Liver (tissue), 9 donors: ENCODE data around the gene SAMD1. TPM values are rescaled to one million over a fixed set of nuclear protein-coding genes. Genes with fewer than 3 reads are reported as not detected.

Experiments
- DNase-seq: peaks from one replicate; pipeline ENCODE4 v3.0.0-alpha.2; 2017; ENCODE audit warnings: low spot score
- H3K27ac ChIP-seq, 2 donors: one replicate each; pipeline ENCODE4 v1.7.0; 2013; ENCODE audit warnings: inconsistent platforms in 2 of 2, low read length in 2 of 2, control low read depth in 1 of 2, low read depth in 1 of 2, mild to moderate bottlenecking in 1 of 2
- H3K27me3 ChIP-seq, 4 donors: one replicate each; pipeline versions ENCODE4 v1.6.1 to v1.7.0; 2013; ENCODE audit warnings: low read length in 3 of 4, inconsistent platforms in 1 of 4, mild to moderate bottlenecking in 1 of 4, moderate library complexity in 1 of 4; ENCODE audit not compliant: control insufficient read depth in 4 of 4, insufficient read depth in 4 of 4
- H3K36me3 ChIP-seq, 4 donors: one replicate each; pipeline versions ENCODE4 v1.6.1 to v1.7.0; 2013; ENCODE audit warnings: low read length in 3 of 4, mild to moderate bottlenecking in 3 of 4, low read depth in 1 of 4, moderate library complexity in 1 of 4; ENCODE audit not compliant: control insufficient read depth in 4 of 4, insufficient read depth in 3 of 4
- H3K4me1 ChIP-seq, 4 donors: one replicate each; pipeline versions ENCODE4 v1.6.1 to v1.7.0; 2013; ENCODE audit warnings: low read length in 3 of 4, mild to moderate bottlenecking in 3 of 4, moderate library complexity in 1 of 4; ENCODE audit not compliant: control insufficient read depth in 4 of 4, insufficient read depth in 4 of 4
- H3K4me3 ChIP-seq, 3 donors: one replicate each; pipeline versions ENCODE4 v1.6.1 to v1.7.0; 2013; ENCODE audit warnings: low read length in 3 of 3, control low read depth in 1 of 3, low read depth in 1 of 3, mild to moderate bottlenecking in 1 of 3
- H3K9ac ChIP-seq, 2 donors: one replicate each; pipeline ENCODE4 v1.7.0; 2013; ENCODE audit warnings: low read length in 2 of 2, mild to moderate bottlenecking in 2 of 2, moderate library complexity in 2 of 2, control low read depth in 1 of 2, low read depth in 1 of 2
- H3K9me3 ChIP-seq, 4 donors: one replicate each; pipeline versions ENCODE4 v1.6.1 to v1.7.0; 2013; ENCODE audit warnings: low read length in 3 of 4; ENCODE audit not compliant: control insufficient read depth in 4 of 4
- ATF3 ChIP-seq: IDR thresholded peaks from 2 replicates; pipeline ENCODE4 v1.6.1; 2016; ENCODE audit warnings: antibody characterized with exemption
- CTCF ChIP-seq: fragments of 150-350 bp; IDR thresholded peaks from 2 replicates; pipeline ENCODE4 v1.5.1; 2017; ENCODE audit warnings: improper control_type of control experiment, low read depth, low read length; ENCODE audit not compliant: missing input control
- EGR1 ChIP-seq, 2 donors: IDR thresholded peaks; 2 replicates each; pipeline ENCODE4 v1.6.1; 2016 to 2018; ENCODE audit warnings: antibody characterized with exemption in 2 of 2, low read depth in 2 of 2
- FOXA1 ChIP-seq: IDR thresholded peaks from 2 replicates; pipeline ENCODE4 v1.6.1; 2016; ENCODE audit warnings: antibody characterized with exemption
- FOXA2 ChIP-seq: IDR thresholded peaks from 2 replicates; pipeline ENCODE4 v1.6.1; 2016; ENCODE audit warnings: antibody characterized with exemption
- GABPA ChIP-seq, 2 donors: IDR thresholded peaks in 1 of 2; conservative IDR thresholded peaks in 1 of 2; 2 replicates each; pipeline ENCODE4 v1.6.1; 2016; ENCODE audit warnings: antibody characterized with exemption in 2 of 2, mild to moderate bottlenecking in 1 of 2, moderate library complexity in 1 of 2
- HNF4A ChIP-seq, 2 donors: conservative IDR thresholded peaks; 2 replicates each; pipeline ENCODE4 v1.6.1; 2016; ENCODE audit warnings: antibody characterized with exemption in 2 of 2, mild to moderate bottlenecking in 2 of 2
- HNF4G ChIP-seq: IDR thresholded peaks from 2 replicates; pipeline ENCODE4 v1.6.1; 2016; ENCODE audit warnings: antibody characterized with exemption
- JUND ChIP-seq, 2 donors: IDR thresholded peaks; 2 replicates each; pipeline ENCODE4 v1.6.1; 2016; ENCODE audit warnings: antibody characterized with exemption in 2 of 2
- NR2F2 ChIP-seq: IDR thresholded peaks from 2 replicates; pipeline ENCODE4 v1.6.1; 2016; ENCODE audit warnings: antibody characterized with exemption
- RAD21 ChIP-seq, 2 donors: IDR thresholded peaks; 2 replicates each; pipeline ENCODE4 v1.6.1; 2016; ENCODE audit warnings: antibody characterized with exemption in 2 of 2, mild to moderate bottlenecking in 2 of 2
- REST ChIP-seq: IDR thresholded peaks from 2 replicates; pipeline ENCODE4 v1.6.1; 2016; ENCODE audit warnings: antibody characterized with exemption, mild to moderate bottlenecking
- RXRA ChIP-seq, 2 donors: IDR thresholded peaks; 2 replicates each; pipeline ENCODE4 v1.6.1; 2017 to 2018; ENCODE audit warnings: antibody characterized with exemption in 2 of 2, mild to moderate bottlenecking in 1 of 2
- SP1 ChIP-seq: IDR thresholded peaks from 2 replicates; pipeline ENCODE4 v1.6.1; 2018; ENCODE audit warnings: antibody characterized with exemption, mild to moderate bottlenecking
- TAF1 ChIP-seq: conservative IDR thresholded peaks from 2 replicates; pipeline ENCODE4 v1.6.1; 2016; ENCODE audit warnings: antibody characterized with exemption, mild to moderate bottlenecking
- YY1 ChIP-seq: IDR thresholded peaks from 2 replicates; pipeline ENCODE4 v1.6.1; 2016; ENCODE audit warnings: antibody characterized with exemption, mild to moderate bottlenecking
- WGBS: extraction: QIAGEN DNeasy Blood & Tissue Kit; methylation state at CpG from one replicate; pipeline ENCODE4 v1.1.7; 2013; 5-methylcytosine and 5-hydroxymethylcytosine counted together
- polyA plus RNA-seq, 2 donors: library from polyadenylated mRNA; stranded (reverse) in 1 of 2; unstranded in 1 of 2; fragments of 200-250 nt in 1 of 2; fragments of >200 nt in 1 of 2; fragmentation: Nextera tagmentation in 1 of 2; extraction: Ambion mirVana in 1 of 2; gene quantifications; one replicate each; pipeline versions ENCODE4 v1.2.1 to v1.2.3, GENCODE V29; 2013 to 2015
- total RNA-seq, 2 donors: library from RNA; depleted of rRNA; stranded (reverse); fragments of >200 nt; gene quantifications; one replicate each; pipeline ENCODE4 v1.2.3, GENCODE V29; 2014
- TF ChIP-seq, protein P1 (sequence below): IDR thresholded peaks from 2 replicates; pipeline ENCODE4 v1.6.1; 2016; ENCODE audit warnings: antibody characterized with exemption
- TF ChIP-seq, protein P2 (sequence below): IDR thresholded peaks from 2 replicates; pipeline ENCODE4 v1.6.1; 2016; ENCODE audit warnings: antibody characterized with exemption
- donor health status: healthy.
- donor health status: healthy.
- donor health status: healthy.
- donor health status: healthy.
- donor health status: healthy.

The SAMD1 gene
- total and polyA plus RNA-seq, 4 donors, result 2.1 to 33.0 (median 9.0) TPM

DNA sequence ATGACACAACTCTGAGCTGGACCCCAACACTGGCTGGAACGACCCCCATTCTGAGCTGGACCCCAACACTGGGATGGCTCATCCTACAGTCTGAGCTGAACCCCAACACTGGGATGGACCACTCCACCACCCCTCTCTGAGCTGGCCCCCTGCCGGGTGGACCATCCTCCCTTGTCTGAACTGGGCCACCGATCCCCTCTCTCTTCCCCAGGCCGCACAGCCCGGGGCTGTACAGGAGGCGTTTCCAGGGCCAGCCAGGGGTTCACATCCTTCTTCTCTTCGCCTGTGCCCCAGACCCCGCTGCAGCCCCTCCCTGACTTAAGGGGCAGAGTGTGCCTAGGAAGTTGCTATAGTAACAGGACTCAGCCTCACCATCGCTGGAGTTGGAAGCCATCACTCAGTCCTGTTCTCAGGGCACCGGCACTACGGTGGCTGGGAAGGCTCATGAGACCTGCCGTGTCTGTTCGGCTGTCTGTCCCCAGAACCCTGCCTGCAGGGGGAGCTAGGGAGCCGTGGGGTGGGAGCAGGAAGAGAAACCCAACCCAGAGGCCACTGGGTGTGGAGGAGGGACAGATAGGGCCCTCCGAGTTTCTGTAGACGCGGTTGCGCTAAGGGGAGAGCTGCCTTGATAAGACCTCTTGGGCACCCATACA, 23.3 kb upstream of the SAMD1 start:
- no peaks in the 10 kb centered on the region for H3K9me3 ChIP-seq
- H3K9ac ChIP-seq, result peak overlapping the region; percentile 50 to 68
- peaks cover 15 to 62% (median 51%) of the 10 kb centered on the region in 4 donors for H3K4me1 ChIP-seq
- DNase-seq, result peak; percentile 67
- 83% methylated on average over 18 of the region's 18 CpGs for WGBS
- peak overlapping the region in 1 of 3 donors; percentile 31 for H3K4me3 ChIP-seq
- TF ChIP-seq RAD21 (IDR thresholded peaks at IDR 0.05) (peak; percentile 49 to 67), SP1 (no peak), YY1 (peak; percentile 77), RXRA (IDR thresholded peaks at IDR 0.05) (peak in 1 of 2 donors; percentile 5), CTCF (peak; percentile 47), GABPA (IDR thresholded peaks at IDR 0.05 in 1 of 2, conservative IDR thresholded peaks at IDR 0.05 in 1 of 2) (no peak), HNF4G (no peak)
- H3K27me3 ChIP-seq, result no peaks in the 10 kb centered on the region
- no peaks in the 10 kb centered on the region for H3K36me3 ChIP-seq
- peak overlapping the region; percentile 88 to 97 for H3K27ac ChIP-seq

GRCh38 chr19:14112809-14113385, 22.3 kb upstream of the SAMD1 start:
- 37% methylated on average over 12 of the region's 12 CpGs for whole genome bisulfite sequencing
- Histone ChIP-seq H3K9me3 (no peaks in the 10 kb centered on the region), H3K4me3 (peak overlapping the region; percentile 5 to 28 (median 5)), H3K27me3 (no peaks in the 10 kb centered on the region), H3K9ac (peak overlapping the region; percentile 50 to 79), H3K36me3 (no peaks in the 10 kb centered on the region), H3K27ac (peak overlapping the region; percentile 88 to 97), H3K4me1 (peaks cover 15 to 56% (median 46%) of the 10 kb centered on the region in 4 donors)
- no peak for DNase-seq
- no peak for TF ChIP-seq HNF4G
- peak; percentile 84 to 89 for TF ChIP-seq RXRA (IDR thresholded peaks at IDR 0.05)
- TF ChIP-seq, protein P1, sequence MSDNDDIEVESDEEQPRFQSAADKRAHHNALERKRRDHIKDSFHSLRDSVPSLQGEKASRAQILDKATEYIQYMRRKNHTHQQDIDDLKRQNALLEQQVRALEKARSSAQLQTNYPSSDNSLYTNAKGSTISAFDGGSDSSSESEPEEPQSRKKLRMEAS, result peak; percentile 18
- TF ChIP-seq JUND (IDR thresholded peaks at IDR 0.05), result peak in 1 of 2 donors; percentile 9
- TF ChIP-seq HNF4A (conservative IDR thresholded peaks at IDR 0.05), result peak; percentile 68 to 75
- no peak for TF ChIP-seq CTCF
- TF ChIP-seq ATF3, result no peak
- TF ChIP-seq GABPA (IDR thresholded peaks at IDR 0.05 in 1 of 2, conservative IDR thresholded peaks at IDR 0.05 in 1 of 2), result peak; percentile 37 to 77
- no peak for TF ChIP-seq FOXA2
- no peak for TF ChIP-seq FOXA1
- TF ChIP-seq YY1, result peak; percentile 69
- peak in 1 of 2 donors; percentile 20 for TF ChIP-seq RAD21 (IDR thresholded peaks at IDR 0.05)
- TF ChIP-seq SP1, result peak; percentile 84
- no peak for TF ChIP-seq TAF1
- peak; percentile 68 for TF ChIP-seq NR2F2
- TF ChIP-seq REST, result no peak
- TF ChIP-seq EGR1 (IDR thresholded peaks at IDR 0.05; ENCODE audit: low read depth in 2 of 2), result peak; percentile 96 to 98
- TF ChIP-seq, protein P2, sequence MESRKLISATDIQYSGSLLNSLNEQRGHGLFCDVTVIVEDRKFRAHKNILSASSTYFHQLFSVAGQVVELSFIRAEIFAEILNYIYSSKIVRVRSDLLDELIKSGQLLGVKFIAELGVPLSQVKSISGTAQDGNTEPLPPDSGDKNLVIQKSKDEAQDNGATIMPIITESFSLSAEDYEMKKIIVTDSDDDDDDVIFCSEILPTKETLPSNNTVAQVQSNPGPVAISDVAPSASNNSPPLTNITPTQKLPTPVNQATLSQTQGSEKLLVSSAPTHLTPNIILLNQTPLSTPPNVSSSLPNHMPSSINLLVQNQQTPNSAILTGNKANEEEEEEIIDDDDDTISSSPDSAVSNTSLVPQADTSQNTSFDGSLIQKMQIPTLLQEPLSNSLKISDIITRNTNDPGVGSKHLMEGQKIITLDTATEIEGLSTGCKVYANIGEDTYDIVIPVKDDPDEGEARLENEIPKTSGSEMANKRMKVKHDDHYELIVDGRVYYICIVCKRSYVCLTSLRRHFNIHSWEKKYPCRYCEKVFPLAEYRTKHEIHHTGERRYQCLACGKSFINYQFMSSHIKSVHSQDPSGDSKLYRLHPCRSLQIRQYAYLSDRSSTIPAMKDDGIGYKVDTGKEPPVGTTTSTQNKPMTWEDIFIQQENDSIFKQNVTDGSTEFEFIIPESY, result no peak
